HG02763 (cell line): ENCODE results near the gene ROR2.

Source experiments
- ATAC-seq: cut with Tn5 transposase; IDR thresholded peaks from one replicate; pipeline ENCODE4 v1.9.1; 2021; ENCODE audit warnings: mild to moderate bottlenecking, moderate library complexity; ENCODE audit not compliant: unreplicated experiment

ROR2 gene

DNA sequence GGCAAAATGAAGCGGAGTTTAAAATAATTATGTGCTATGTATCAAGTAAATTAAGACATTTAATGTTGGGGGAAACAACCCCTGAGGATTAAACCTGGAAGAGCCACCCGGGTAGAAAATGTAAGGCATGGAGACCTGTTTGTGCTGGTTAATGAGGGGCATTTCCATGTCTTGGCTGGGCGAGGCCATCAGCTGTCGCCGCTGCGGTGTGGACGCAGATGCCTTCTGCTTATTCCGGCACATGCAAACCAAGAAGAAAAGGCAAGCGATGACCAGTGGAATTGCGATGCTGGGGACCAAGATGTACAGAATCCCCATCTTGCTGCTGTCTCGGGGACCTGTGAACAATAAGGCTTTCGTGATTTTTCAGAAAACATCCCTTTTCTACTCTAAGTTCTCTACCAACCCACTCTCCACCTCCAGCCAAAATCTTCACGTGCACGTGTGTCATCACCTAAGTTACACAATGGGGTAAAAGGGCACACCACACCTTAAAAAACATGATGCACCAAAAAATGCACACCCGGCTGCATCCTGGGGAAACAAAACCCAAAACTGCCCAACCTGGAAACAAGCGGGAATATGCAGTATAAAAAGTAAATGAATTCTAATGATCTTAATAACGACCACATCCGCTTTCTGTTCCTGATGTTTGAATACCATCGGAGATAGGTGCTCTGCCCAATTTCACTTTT lies 223.5 kb downstream of the ROR2 start:
- no peak for ATAC-seq

DNA sequence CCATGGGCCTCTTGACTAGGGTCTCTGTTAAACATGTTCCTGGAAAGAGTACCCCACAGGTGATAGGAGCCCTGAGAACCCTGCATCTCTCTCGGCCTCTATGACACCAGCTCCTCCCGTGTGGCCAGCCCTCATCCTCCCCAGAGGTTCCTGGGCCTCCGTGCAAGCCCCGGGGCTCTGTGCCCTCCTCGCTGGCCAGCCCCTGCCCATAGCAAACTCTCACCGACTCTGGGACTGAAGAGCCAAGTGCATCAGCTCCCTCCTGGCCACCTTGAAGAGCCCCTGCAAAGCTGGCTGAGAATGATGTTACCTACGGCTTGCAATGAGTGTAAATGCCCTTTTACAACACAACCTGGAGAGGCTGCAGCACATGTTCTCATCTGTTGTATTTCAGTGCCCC lies 224.4 kb downstream of the ROR2 start:
- ATAC-seq = no peak

DNA sequence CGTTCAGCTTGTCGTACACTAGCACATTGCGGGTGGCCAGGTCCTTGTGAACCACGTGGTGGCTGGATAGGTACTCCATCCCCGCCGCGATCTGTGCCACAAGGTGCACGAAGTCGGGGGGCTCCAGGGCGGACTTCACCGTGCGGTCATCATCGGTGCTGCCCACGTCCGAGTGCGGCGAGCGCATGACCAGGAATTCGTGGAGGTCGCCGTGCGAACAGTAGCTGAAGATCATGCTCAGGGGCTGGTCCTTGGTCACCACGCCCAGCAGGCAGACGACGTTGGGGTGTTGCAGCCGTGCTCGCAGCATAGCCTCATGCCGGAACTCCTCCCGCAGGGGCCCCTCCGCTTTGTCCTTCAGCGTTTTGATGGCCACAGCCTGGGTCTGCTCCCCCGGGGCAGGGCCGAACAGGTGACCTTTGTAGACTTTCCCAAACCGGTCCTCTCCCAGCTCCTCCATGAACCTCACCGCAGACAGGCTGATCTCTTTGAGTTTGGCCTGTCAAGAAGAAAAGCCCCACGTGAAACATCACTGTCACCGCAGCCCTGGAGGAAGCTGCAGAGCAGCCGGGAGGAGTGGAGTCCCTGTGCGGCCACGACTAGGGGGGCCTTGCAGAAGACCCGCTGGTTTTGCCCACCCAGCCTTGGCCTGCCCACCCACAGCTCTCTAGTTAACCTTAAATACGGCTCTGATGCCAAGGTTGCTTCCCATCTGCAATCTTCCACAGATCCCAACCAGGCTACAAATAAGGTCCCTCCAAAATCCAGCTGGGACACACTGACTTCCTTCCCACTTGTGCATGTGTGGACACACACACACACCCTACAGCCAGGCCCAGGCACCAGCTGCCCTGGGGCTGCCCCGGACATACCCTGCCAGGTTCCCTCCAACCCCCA lies 225.2 kb downstream of the ROR2 start:
- ATAC-seq = no peak

GRCh38 chr9:91724068-91724440 lies 226.0 kb downstream of the ROR2 start:
- ATAC-seq = no peak

- no peak for ATAC-seq
Measured at GRCh38 chr9:91723420-91724067, 226.5 kb downstream of the ROR2 start.

GRCh38 chr9:91720751-91721705 lies 229.0 kb downstream of the ROR2 start:
- ATAC-seq = peak; percentile 46

DNA sequence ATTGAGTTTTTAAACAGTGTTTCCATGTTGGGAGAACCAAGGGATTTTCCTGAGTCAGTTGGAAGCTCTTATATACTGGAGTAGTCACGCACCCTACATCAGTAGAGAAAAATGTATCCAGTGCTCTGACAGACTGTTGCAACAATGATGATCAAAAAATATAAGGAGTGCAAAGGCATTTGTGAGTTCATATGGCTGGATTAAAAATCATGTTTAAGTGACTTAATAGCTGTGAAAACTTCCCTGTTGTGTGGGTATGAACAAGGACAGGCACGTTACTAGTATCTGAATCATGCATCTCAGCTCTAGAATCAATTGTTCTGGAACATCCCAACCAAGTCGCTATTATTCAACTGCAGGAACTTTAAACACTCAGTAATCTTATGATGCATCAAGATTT lies 229.7 kb downstream of the ROR2 start:
- ATAC-seq = no peak

- ATAC-seq = no peak
Measured at GRCh38 chr9:91718071-91718470, 232.0 kb downstream of the ROR2 start.

DNA sequence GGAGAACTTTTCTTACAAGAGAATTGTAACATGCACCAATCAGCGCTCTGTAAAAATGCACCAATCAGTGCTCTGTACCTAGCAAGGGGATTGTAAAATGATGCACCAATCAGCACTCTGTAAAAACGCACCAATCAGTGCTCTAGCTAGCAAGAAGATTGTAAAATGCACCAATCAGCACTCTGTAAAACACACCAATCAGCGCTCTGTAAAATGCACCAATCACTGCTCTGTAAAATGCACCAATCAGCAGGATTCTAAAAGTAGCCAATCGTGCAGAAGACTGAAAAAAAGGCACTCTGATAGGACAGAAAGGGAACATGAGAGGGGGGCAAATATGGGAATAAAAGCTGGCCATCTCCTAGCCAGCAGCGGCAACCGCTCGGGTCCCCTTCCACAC lies 233.2 kb downstream of the ROR2 start:
- ATAC-seq = no peak

DNA sequence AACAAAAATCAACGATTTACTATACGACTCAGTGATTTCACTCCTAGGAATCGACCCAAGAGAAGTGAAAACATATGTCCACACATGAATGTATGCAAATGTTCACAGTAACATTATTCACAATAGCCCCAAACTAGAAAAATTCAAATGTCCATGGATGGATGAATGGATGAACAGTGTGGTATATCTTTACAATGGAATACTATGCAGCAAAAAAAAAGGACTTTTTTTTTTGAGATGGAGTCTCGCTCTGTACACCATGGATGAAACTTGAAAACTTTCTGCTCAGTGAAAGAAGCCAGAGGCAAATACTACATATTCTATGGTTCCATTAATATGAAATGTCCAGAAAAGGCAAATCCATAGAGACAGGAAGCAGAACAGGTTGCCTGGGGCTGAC lies 233.8 kb downstream of the ROR2 start:
- no peak for ATAC-seq

DNA sequence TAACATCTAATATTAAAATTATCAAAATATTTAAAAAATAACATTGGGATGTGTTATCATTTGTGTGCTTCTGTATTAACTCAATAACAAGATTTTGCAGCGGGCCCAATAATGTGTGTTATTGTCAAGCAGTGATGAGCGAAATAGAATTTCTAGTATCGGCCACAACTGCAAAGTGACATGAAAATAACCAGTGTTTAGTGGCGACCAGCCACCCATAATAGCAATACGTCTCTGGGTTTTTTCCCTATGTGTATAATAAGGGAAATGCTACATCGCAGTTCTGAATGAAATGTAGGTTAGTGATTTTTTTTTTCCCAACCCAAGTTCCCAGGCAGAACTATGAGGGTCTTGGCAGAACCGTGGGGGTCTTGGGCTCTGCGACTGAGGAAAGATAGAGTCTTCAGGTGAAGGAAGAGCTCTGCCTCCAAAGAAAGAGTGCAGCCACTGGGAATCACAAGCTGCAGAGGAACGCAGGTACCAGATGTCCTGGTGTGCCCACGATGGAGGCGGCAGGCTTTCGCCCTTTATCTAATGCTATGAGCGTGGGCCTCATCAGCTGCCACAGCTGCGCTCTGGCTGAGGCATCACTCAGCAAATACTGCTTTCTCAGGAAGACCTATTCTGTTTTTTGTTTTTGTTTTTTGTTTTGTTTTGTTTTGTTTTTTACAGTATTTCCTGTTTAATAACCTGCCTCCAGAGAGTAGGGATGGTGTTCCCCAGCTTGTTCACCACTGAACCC lies 235.0 kb downstream of the ROR2 start:
- no peak for ATAC-seq

GRCh38 chr9:91714020-91714806 lies 235.8 kb downstream of the ROR2 start:
- no peak for ATAC-seq

DNA sequence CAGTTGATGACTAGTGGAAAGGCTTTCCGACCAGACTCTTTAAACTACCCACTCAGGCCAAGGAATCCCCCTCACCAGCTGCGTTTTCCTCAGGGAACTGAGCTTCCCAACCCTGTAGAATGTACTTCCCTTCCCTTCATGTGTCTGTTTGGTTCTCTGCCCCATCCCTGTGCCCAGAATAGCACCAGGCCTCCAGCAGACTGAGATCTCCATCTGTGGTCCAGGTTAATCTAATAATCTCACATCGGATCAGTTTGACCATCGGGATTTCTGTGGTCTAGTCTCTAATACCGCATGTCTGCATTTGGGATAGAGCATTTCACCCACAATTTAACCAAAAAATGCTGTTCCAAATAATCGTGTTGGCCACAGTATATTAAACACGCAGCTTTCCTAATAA lies 237.2 kb downstream of the ROR2 start:
- ATAC-seq = no peak

GRCh38 chr9:91711755-91712601 lies 238.1 kb downstream of the ROR2 start:
- peak; percentile 67 for ATAC-seq

DNA sequence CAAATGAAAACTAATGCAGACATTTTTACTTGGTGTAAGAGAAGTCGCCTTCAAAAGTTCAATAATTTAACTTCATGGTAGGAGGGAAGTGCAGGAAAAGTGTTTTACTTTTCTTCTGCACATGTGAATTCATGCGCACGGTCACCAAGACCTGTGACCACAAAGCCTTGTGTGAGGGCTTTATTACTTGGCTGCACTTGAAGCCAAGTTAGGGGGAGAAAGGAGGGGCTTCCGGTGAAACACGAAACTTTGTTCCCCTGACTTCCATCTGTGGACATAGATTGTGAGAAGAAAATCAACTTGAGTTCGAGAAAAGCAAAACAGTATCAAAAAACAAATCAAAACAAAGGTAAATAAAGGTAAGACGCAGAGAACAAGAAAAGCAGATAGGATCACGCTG lies 239.9 kb downstream of the ROR2 start:
- no peak for ATAC-seq

GRCh38 chr9:91705386-91705785 lies 244.6 kb downstream of the ROR2 start:
- no peak for ATAC-seq

DNA sequence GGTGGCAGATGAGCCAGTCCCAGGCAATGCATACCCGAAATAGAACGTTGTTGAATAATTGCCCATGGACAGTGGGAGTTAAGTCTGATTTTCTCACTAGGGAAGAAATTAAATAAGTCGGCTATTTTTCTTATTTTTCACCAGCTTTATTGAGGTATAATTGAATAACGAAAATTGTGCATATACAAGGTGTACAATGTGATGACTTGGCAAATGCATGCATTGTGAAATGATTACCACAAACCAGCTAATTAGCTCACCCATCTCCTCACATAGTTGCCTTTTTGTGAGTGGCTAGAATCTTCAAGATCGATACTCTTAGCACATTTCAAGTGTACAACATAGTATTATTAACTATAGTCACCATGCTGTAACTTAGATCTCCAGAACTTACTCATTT lies 249.6 kb downstream of the ROR2 start:
- no peak for ATAC-seq

- ATAC-seq = no peak
Measured at GRCh38 chr9:91698266-91698665, 251.8 kb downstream of the ROR2 start.
